Measurements from ENCODE around the gene NDOR1. TPM values are rescaled to one million over a fixed set of nuclear protein-coding genes. Genes with fewer than 3 reads are reported as not detected.
A peak's percentile ranks its signal among the peaks of the same experiment; 100 is the strongest.

Gene NDOR1
- total RNA-seq, 4 donors from 2014 or later: 14.3 to 47.5 (median 22.0) TPM

GRCh38 chr9:137215196-137215986 is 9.9 kb downstream of the NDOR1 start:
- Histone ChIP-seq H3K9me3 (no peaks in the 10 kb centered on the region), H3K36me3 (no peaks in the 10 kb centered on the region), H3K27me3 (no peaks in the 10 kb centered on the region), H3K4me3 (no peak overlapping the region), H3K27ac (no peak overlapping the region), H3K4me1 (peaks cover 0 to 25% (median 24%) of the 10 kb centered on the region in 4 donors)
- in situ Hi-C loops (cut with MboI; ENCODE audit: low pct_ligation_motif_present in 1 of 4, low pct_unique_long_range_greater_than_20kb in 1 of 4, low sequenced_read_pairs in 3 of 4): loop anchor here in 1 of 4 donors (25.0 kb wide), 1 partner anchor 103 kb away; the partner anchor contains the start of gene DPP7
- TF ChIP-seq, protein P1, sequence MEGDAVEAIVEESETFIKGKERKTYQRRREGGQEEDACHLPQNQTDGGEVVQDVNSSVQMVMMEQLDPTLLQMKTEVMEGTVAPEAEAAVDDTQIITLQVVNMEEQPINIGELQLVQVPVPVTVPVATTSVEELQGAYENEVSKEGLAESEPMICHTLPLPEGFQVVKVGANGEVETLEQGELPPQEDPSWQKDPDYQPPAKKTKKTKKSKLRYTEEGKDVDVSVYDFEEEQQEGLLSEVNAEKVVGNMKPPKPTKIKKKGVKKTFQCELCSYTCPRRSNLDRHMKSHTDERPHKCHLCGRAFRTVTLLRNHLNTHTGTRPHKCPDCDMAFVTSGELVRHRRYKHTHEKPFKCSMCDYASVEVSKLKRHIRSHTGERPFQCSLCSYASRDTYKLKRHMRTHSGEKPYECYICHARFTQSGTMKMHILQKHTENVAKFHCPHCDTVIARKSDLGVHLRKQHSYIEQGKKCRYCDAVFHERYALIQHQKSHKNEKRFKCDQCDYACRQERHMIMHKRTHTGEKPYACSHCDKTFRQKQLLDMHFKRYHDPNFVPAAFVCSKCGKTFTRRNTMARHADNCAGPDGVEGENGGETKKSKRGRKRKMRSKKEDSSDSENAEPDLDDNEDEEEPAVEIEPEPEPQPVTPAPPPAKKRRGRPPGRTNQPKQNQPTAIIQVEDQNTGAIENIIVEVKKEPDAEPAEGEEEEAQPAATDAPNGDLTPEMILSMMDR (IDR thresholded peaks at IDR 0.05): no peak
- TF ChIP-seq POLR2A (IDR thresholded peaks at IDR 0.05): no peak
- no peak for TF ChIP-seq EP300 (IDR thresholded peaks at IDR 0.05; ENCODE audit: low read depth)
- TF ChIP-seq POLR2AphosphoS5 (IDR thresholded peaks at IDR 0.05): no peak
- DNase-seq: no peak
- WGBS, 2 donors (ENCODE audit: low coverage in 1 of 2): 90 to 94% methylated on average over 2 to 15 of the region's 22 CpGs
- intact Hi-C loops (cut with DNase I; ENCODE audit: low total_unique reads): no loop called here

GRCh38 chr9:137216188-137216965 is 10.9 kb downstream of the NDOR1 start:
- intact Hi-C loops (cut with DNase I; ENCODE audit: low total_unique reads): no loop called here
- in situ Hi-C loops (cut with MboI; ENCODE audit: low pct_ligation_motif_present in 1 of 4, low pct_unique_long_range_greater_than_20kb in 1 of 4, low sequenced_read_pairs in 3 of 4): loop anchor here in 1 of 4 donors (25.0 kb wide), 1 partner anchor 104 kb away; the partner anchor contains the start of gene DPP7
- no peak overlapping the region for H3K4me3 ChIP-seq
- no peaks in the 10 kb centered on the region for H3K9me3 ChIP-seq
- H3K27me3 ChIP-seq: no peaks in the 10 kb centered on the region
- H3K4me1 ChIP-seq: peaks cover 3 to 26% (median 25%) of the 10 kb centered on the region in 4 donors
- DNase-seq: no peak
- 90% methylated on average over 27 of the region's 30 CpGs; no CpG with 5 or more reads in 1 of the 2 donors for WGBS, 2 donors (ENCODE audit: low coverage in 1 of 2)
- no peaks in the 10 kb centered on the region for H3K36me3 ChIP-seq
- peak overlapping the region in 3 of 4 donors; percentile 83 to 89 (median 85) for H3K27ac ChIP-seq
- TF ChIP-seq EP300 (IDR thresholded peaks at IDR 0.05; ENCODE audit: low read depth) (no peak), POLR2A (IDR thresholded peaks at IDR 0.05) (no peak), POLR2AphosphoS5 (IDR thresholded peaks at IDR 0.05) (no peak)
- TF ChIP-seq, protein P1 (IDR thresholded peaks at IDR 0.05): no peak

- peak overlapping the region; percentile 83 to 89 (median 85) for H3K27ac ChIP-seq
- in situ Hi-C loops (cut with MboI; ENCODE audit: low pct_ligation_motif_present in 1 of 4, low pct_unique_long_range_greater_than_20kb in 1 of 4, low sequenced_read_pairs in 3 of 4): loop anchor here in 1 of 4 donors (25.0 kb wide), 1 partner anchor 105 kb away; the partner anchor contains the start of gene DPP7
- intact Hi-C loops (cut with DNase I; ENCODE audit: low total_unique reads): no loop called here
- H3K27me3 ChIP-seq: no peaks in the 10 kb centered on the region
- peak overlapping the region in 3 of 4 donors; percentile 26 to 47 (median 31) for H3K4me3 ChIP-seq
- H3K4me1 ChIP-seq: peaks cover 5 to 34% (median 32%) of the 10 kb centered on the region in 4 donors
- no peaks in the 10 kb centered on the region for H3K9me3 ChIP-seq
- TF ChIP-seq EP300 (IDR thresholded peaks at IDR 0.05; ENCODE audit: low read depth) (no peak), POLR2AphosphoS5 (IDR thresholded peaks at IDR 0.05) (peak; percentile 79 to 97 (median 94)), POLR2A (IDR thresholded peaks at IDR 0.05) (peak; percentile 94)
- TF ChIP-seq, protein P1 (IDR thresholded peaks at IDR 0.05): peak in 1 of 5 experiments; percentile 45
- peak; percentile 93 for DNase-seq
- 42% methylated on average over 33 of the region's 36 CpGs; no CpG with 5 or more reads in 1 of the 2 donors for WGBS, 2 donors (ENCODE audit: low coverage in 1 of 2)
- H3K36me3 ChIP-seq: no peaks in the 10 kb centered on the region
These were observed 12.0 kb downstream of the NDOR1 start for GRCh38 chr9:137217276-137218211.

Data from transverse colon (tissue), 4 donors.